Tibial nerve (tissue), 3 donors: ENCODE results near the gene RFNG.

Experiments
- POLR2A ChIP-seq, 2 donors: fragments of 450-650 bp; IDR thresholded peaks; one replicate each; pipeline ENCODE4 v1.6.1; 2017; ENCODE audit warnings: antibody characterized with exemption in 2 of 2, mild to moderate bottlenecking in 2 of 2, moderate library complexity in 2 of 2
- TF ChIP-seq, protein P1 (sequence below), 5 experiments: fragments of 200-600 bp in 3 of 5; fragments of 450-650 bp in 2 of 5; sonication (generic) in 3 of 5; IDR thresholded peaks; one replicate each; pipeline ENCODE4 v1.5.1; 2016 to 2019; ENCODE audit warnings: antibody characterized with exemption in 5 of 5, mild to moderate bottlenecking in 3 of 5, moderate library complexity in 2 of 5

DNA sequence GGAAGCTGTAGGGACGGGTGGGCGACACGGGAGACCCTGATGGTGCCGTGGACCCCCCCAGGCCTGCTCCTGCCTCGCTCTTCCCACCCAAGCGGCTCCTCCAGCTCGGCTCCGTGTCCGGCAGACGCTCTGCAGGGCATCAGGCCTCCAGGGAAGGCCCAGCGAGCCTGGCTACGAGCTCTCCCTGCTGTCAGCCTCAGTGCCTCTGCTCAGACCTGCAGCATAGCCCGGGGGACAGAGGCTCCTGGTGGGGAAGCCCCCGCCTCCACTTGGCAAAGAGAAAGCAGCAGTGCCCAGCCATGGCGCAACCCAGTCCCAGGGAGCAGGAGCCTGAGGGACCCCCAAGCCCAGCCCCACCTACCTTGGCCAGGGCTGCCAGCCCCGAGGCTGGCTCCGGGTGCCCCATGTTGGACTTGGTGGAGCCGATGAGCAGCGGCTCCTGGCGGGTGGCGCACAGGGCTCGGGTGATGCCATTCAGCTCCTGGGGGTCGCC is 40.5 kb upstream of the RFNG start:
- no peak for TF ChIP-seq POLR2A (IDR thresholded peaks at IDR 0.05)
- TF ChIP-seq, protein P1, sequence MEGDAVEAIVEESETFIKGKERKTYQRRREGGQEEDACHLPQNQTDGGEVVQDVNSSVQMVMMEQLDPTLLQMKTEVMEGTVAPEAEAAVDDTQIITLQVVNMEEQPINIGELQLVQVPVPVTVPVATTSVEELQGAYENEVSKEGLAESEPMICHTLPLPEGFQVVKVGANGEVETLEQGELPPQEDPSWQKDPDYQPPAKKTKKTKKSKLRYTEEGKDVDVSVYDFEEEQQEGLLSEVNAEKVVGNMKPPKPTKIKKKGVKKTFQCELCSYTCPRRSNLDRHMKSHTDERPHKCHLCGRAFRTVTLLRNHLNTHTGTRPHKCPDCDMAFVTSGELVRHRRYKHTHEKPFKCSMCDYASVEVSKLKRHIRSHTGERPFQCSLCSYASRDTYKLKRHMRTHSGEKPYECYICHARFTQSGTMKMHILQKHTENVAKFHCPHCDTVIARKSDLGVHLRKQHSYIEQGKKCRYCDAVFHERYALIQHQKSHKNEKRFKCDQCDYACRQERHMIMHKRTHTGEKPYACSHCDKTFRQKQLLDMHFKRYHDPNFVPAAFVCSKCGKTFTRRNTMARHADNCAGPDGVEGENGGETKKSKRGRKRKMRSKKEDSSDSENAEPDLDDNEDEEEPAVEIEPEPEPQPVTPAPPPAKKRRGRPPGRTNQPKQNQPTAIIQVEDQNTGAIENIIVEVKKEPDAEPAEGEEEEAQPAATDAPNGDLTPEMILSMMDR (IDR thresholded peaks at IDR 0.05), result no peak
